Measurements from ENCODE around the gene PRR36.

Gene PRR36

GRCh38 chr19:7865262-7865911, 8.8 kb downstream of the PRR36 start:
- TF ChIP-seq CTCF (IDR thresholded peaks at IDR 0.05; ENCODE audit: insufficient read depth, low read depth, low read length, missing control alignments), result no peak
- H3K4me3 ChIP-seq (ENCODE audit: low read depth, low read length), result peak overlapping the region; percentile 7
- DNase-seq (ENCODE audit: low read depth), result peak; percentile 44

GRCh38 chr19:7864690-7865074, 9.5 kb downstream of the PRR36 start:
- H3K4me3 ChIP-seq (ENCODE audit: low read depth, low read length), result no peak overlapping the region
- no peak for TF ChIP-seq CTCF (IDR thresholded peaks at IDR 0.05; ENCODE audit: insufficient read depth, low read depth, low read length, missing control alignments)
- DNase-seq (ENCODE audit: low read depth), result no peak

DNA sequence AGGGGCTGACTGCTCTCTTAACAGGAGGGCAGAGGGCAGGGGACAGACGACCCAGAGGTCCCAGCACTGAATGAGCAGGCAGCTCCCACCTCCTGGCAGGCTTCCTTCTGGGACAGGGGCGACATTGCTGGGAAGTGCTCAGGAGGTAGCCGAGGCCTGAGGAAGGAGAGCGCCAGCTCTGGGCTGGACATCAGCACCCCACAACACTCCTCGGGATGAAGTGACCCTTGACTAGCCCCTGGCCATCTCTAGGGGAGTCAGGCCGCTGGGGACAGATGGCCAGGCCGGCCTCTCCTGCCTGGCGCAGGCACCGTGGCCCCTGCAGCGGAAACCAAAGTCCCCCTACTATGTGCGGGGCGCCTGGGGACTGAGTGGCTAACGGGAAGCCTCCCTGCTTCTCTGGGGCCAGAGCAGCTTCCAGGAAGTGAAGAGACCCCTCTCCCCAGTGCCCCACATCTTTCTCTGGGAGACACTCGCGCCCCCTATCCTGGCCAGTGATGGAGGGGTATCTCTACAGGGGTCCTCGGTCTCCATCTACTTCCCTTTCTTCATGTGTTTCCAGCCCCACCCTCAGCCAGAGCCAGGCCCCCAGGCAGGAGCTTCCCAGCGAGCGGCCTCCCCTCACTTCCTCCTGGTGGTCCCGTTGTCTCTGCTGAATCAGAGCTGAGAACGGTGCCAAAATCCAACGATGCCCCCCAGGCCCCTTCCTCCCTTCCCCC, 10.1 kb downstream of the PRR36 start:
- no peak for DNase-seq (ENCODE audit: low read depth)
- no peak overlapping the region for H3K4me3 ChIP-seq (ENCODE audit: low read depth, low read length)
- TF ChIP-seq CTCF (IDR thresholded peaks at IDR 0.05; ENCODE audit: insufficient read depth, low read depth, low read length, missing control alignments), result no peak

GRCh38 chr19:7863157-7863970, 10.8 kb downstream of the PRR36 start:
- DNase-seq (ENCODE audit: low read depth), result no peak
- TF ChIP-seq CTCF (IDR thresholded peaks at IDR 0.05; ENCODE audit: insufficient read depth, low read depth, low read length, missing control alignments), result no peak
- no peak overlapping the region for H3K4me3 ChIP-seq (ENCODE audit: low read depth, low read length)

GRCh38 chr19:7862413-7862951, 11.7 kb downstream of the PRR36 start:
- TF ChIP-seq CTCF (IDR thresholded peaks at IDR 0.05; ENCODE audit: insufficient read depth, low read depth, low read length, missing control alignments), result no peak
- H3K4me3 ChIP-seq (ENCODE audit: low read depth, low read length), result no peak overlapping the region
- DNase-seq (ENCODE audit: low read depth), result peak; percentile 84

GRCh38 chr19:7861619-7862412, 12.4 kb downstream of the PRR36 start:
- TF ChIP-seq CTCF (IDR thresholded peaks at IDR 0.05; ENCODE audit: insufficient read depth, low read depth, low read length, missing control alignments), result peak; percentile 8
- no peak for DNase-seq (ENCODE audit: low read depth)
- H3K4me3 ChIP-seq (ENCODE audit: low read depth, low read length), result no peak overlapping the region

Data from GM12865 (cell line).